ENCODE measurements around the gene AFF4.

Gene AFF4

DNA sequence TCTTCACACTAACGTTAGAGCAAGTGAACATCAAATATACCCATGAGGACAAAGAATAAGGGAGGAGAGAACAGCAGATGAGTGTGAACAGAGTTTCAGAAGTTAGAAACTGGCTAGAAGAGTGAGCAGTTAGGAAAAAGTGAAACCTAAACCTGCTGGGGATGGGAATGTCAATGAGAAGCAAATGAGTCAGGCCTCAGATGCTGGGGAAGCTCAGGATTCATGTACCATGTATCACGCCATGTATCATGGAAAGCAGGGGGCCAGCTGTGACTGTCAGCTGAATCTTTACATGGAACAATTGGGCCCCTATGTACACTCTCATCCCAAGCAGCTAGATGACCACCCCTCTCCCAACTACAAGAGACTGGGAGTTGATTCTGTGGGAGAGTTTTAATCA is 113.4 kb downstream of the AFF4 start:
- DNase-seq, result no peak

- no peak for DNase-seq
These were observed 114.1 kb downstream of the AFF4 start for GRCh38 chr5:132849347-132849746.

DNA sequence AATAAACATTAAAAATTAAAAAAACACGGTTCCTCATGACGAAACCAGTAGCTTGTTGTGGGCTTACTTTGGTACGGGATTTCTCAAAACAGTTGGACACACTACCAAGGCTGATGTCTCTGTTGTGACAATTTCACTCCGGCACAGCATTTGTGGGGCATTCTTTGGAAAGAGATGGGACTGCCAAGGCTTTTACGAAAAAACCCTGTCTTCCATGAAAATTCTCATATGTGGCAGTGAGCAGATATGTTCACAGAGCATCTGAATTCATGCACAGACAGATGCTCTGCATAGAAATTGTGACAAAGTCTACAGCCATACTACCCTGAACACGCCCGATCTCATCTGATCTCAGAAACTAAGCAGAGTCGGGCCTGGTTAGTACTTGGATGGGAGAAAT is 115.2 kb downstream of the AFF4 start:
- no peak for DNase-seq

DNA sequence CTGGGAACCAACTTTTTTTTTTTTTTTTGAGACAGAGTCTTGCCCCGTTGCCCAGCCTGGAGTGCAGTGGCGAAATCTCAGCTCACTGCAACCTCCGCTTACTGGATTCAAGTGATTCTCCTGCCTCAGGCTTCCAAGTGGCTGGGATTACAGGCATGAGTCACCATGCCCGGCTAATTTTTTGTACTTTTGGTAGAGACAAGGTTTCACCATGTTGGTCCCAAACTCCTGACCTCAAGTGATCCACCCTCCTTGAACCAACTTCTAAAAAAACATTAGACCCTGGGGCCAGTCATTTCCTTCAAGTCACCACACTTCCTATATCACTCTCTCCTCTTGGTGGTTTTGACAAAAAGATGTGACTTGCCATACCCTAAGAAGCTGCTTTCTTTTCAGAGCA is 122.1 kb downstream of the AFF4 start:
- DNase-seq, result no peak

DNA sequence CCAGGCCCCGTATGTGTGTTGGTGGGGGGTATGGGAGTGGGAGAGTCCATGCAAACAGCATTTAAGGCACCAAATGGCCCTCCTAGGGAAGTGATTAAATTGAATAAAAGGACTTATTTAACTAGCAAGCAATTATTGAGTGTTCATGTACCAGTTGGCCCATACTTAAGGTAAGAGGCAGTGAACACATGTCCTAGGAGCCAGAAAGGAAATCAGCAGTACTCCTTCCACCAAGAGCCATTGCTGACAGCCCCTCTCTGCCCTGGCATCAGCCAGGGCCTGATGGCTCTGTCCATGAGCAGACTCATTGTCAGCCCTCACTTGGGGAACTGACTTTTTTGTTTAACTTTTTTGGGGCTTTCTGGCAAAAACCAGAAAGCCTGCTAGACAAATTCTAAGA is 122.5 kb downstream of the AFF4 start:
- no peak for DNase-seq

DNA sequence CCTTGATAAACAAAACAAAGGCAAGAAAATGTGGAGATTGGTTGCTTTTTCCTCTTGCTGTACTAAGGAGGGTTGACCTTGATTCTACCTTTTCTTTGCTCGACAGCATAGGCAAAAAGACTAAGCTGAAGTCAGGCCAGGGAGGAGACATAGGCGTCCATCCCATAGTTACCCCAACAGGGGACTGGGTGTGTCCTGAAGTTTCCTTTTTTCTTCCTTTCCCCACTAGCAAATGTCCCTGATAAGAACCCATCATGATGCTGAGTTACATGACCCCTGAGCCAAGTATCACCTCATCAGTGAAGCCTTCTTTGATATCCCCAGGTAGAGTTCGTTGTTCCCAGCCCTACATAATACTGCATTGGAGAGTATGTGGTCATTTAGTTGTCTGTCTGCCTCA is 123.1 kb downstream of the AFF4 start:
- DNase-seq, result no peak

DNA sequence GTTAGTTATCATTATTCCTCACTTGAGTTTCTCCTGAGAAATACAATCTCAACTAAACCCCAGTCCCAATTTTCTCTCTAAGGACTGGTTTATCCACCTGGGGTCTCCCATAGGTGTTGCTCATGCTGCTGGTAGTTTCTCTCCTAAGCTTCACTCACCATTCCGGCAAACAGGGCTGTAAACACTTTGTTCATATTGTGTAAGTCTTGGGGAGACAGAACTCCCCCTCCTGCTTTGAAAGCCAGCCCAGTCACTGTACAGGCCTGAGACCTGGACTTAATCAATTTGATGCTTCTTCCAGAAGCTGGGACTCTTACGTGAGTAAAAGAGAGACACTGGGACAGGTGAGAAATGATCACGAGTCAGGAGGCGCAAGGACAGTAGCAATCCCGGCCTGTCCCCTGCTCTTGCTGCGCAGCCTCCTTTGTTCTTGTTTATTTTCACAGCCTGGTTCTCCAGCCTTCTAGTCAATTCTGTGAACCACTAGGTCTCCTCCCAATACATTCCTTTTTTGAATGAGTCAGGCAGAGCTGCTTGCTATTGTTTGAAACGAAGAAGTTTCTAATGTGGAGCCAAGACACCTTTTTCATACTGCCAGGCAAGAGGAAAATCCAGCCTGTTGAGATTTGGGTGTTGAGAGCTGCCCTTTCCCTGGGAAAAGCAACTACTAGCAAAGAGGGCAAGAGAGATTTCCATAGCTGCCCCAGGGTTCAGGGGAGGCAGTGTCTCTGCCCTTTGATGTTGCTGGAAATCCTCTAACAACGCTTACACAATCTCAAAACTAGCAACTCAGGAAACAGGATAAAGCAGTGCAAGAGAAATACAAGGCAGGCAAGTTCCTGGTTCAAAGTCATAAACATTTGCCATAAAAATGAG is 123.8 kb downstream of the AFF4 start:
- DNase-seq, result no peak

GRCh38 chr5:132838516-132839282 is 124.7 kb downstream of the AFF4 start:
- no peak for DNase-seq

DNA sequence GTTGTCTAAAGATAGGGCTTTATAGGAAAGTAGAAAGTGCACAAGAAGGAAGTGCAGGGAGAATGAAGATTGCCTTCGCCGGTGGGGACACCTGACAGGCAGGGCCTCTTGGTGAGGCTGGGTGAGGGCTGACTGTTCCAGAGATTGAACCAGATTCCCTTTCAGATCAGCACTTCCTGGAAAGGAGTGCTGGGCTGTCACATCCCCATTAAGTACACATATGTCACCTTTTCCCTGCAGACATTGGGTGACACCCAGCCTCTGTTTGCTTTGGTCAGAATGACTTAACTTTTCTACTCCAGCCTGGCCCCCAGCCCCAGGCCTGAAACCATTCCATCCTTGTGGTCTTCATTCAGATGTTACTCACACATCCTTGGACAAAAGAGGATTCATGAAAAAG is 125.6 kb downstream of the AFF4 start:
- no peak for DNase-seq

GRCh38 chr5:132836852-132837251 is 126.6 kb downstream of the AFF4 start:
- DNase-seq, result no peak

GRCh38 chr5:132834057-132834456 is 129.4 kb downstream of the AFF4 start:
- no peak for DNase-seq

- DNase-seq, result no peak
These were observed 130.8 kb downstream of the AFF4 start for GRCh38 chr5:132832612-132833011.

DNA sequence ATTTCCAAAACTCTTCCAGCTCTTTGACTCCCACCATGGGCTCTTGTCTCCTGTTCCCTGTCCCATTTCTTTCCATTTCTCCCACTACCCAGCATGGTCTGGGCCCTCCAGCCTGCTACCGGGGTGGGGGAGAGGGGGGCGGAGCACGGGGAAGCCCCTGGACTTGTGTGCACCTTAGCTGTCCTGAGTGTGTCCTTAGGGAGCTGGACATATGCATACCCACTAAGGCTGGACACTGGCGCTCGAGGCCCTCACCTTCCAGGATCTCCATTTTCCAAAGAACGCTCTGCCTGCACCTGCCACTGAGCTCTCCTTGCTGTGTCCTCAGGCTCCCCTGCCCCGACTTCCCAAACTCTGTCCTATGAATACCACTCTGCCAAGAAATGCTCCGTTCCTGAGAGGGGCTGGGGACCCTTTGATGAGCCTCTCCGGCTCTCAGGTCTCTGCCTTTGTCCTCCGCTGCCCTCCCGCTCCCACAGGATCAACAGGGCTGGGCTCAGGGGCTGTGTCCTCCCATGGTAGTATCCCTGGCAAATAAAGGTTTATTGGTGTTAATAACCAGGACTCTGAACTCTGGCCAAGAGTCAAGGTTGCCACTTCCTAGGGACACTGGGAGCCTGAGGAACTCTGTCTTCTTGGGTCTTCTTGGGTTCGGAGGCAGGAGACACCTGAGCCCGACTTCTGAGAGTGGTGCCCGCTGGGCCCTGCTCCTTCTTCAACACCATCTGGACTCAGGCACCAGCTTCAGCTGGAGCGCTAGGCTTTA is 132.2 kb downstream of the AFF4 start:
- no peak for DNase-seq

- DNase-seq, result no peak
These were observed 132.9 kb downstream of the AFF4 start, which contains the start of gene SHROOM1 for GRCh38 chr5:132830436-132831094. Gene SHROOM1, minus strand, starts transcription at chr5:132830647. Its CDS starts 4,507 bp downstream, at chr5:132826140.

DNA sequence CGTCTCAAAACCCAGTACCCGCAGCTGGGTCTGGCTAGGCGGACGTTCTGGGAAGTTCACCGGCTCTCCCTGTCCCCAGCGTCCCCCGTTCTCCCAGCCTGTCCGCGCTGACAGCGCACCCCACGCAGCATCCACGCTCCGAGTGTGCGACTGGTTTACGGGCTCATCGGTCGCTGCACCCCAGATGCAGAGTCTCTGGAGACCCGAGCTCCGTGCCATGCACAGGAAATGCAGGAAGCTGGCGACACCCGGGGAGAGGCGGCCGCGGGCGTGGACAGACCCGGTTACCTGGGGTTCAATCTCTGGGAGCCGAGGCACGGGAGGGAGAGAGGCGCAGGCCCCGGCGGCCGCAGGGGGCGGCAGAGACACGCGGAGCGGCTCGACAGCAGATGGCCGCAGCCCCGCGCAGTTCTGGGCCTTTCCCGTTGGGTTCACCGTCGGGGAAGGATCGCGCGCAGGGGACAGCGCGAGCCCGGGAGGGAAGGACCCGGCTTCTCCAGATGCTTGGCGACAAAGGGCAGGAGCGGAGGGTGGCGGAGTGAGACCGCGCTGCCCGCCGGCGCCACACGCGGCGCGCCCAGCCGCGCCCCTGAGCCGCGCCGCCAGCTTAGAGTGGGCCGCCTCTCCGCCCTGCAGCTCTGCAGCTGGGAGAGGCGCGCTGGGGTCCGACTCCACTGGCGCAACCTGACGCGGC is 133.5 kb downstream of the AFF4 start:
- DNase-seq, result peak; percentile 62

GRCh38 chr5:132828846-132829494 is 134.5 kb downstream of the AFF4 start:
- DNase-seq, result no peak

- no peak for DNase-seq
These were observed 135.3 kb downstream of the AFF4 start for GRCh38 chr5:132827943-132828673.

DNA sequence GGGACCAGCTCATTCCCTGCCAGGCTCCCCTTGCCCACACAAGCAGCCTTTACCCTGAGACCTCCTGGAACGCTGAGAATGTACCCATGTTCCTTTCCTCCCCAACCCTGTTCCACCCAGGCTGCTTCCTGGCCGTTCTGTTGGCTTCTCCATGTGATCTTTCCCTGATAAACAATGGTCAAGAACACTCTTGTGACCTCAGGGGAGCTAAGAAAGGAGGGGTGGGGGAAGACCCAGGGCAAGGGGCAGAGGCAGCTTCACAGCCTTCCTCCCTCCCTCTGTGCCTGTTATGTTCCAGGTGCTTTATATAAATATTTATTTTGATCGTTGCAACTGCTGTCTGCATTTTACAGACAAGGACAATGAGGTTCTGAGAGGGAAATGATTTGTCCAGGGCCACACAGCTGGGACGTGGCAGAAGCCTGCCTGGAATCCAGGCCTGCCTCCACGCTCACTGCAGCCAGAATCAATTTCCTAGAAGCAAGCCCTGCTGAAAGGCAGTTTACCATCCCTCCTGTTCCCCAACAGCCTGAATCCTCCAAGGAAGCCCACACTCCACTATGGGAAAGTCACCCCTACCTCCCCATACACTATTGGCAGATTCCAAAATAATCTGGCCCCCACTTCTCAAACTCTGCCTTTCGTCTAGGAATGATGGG is 136.9 kb downstream of the AFF4 start:
- no peak for DNase-seq

DNA sequence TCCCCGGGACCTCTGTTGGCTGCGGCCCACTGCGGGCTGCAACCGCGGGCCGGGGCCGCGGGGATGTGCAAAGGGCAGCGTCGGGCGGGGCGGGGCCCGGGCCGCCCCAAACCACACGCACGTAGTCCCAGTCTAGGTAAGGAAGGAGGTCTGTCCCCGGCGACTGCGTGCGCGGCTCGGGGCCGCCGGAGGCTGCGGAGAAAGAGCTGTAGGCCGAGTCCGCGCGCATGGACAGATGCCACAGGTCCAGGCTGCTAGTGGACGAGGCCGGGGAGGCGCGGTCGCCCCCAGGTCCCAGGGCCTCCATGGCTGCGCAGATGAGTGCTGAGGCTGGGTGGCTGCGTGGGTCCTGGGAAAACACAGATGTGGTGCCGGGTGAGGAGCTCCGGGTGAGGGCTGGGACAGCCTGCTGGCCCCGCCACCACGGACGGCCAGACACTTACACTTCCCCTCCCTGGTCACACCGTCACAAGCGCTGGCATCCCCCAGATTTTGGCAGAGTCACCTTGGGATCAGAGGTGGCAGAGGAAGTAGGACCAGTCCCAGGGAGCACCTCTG is 137.5 kb downstream of the AFF4 start:
- DNase-seq, result no peak
